ENCODE measurements around the gene NRIP1.

DNA sequence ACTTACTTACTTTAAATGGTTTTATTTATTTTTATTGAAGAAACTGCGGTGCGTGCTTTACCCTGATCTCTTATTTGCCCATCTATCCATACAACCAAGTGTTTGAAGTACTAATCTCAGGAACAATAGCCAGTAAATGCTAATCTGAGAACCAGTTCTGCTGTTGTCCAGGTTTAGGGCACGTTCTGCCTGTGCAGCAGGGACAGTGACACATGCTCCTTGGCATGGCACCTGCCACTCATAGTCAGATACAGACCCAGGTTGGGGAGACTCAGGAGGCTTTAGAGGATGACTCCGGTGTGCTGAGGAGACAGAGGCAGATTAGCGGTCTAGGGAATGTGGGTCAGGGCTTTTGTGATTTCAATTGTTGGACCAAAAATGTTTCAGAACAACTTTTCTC is 83.6 kb downstream of the NRIP1 start:
- TF ChIP-seq, protein P1, sequence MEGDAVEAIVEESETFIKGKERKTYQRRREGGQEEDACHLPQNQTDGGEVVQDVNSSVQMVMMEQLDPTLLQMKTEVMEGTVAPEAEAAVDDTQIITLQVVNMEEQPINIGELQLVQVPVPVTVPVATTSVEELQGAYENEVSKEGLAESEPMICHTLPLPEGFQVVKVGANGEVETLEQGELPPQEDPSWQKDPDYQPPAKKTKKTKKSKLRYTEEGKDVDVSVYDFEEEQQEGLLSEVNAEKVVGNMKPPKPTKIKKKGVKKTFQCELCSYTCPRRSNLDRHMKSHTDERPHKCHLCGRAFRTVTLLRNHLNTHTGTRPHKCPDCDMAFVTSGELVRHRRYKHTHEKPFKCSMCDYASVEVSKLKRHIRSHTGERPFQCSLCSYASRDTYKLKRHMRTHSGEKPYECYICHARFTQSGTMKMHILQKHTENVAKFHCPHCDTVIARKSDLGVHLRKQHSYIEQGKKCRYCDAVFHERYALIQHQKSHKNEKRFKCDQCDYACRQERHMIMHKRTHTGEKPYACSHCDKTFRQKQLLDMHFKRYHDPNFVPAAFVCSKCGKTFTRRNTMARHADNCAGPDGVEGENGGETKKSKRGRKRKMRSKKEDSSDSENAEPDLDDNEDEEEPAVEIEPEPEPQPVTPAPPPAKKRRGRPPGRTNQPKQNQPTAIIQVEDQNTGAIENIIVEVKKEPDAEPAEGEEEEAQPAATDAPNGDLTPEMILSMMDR (IDR thresholded peaks at IDR 0.05) = no peak
- no peak for TF ChIP-seq POLR2A (IDR thresholded peaks at IDR 0.05)
